DMS153 treated with DMSO at 0.1 percent for 48 hours (cell line): ENCODE results near the gene DNAH1.
A peak's percentile ranks its signal among the peaks of the same experiment; 100 is the strongest.

Experiments used
- DNase-seq: peaks from one replicate; lab custom pipeline; 2025; ENCODE audit not compliant: unreplicated experiment; lab: John Stamatoyannopoulos, UW

The DNAH1 gene

DNA sequence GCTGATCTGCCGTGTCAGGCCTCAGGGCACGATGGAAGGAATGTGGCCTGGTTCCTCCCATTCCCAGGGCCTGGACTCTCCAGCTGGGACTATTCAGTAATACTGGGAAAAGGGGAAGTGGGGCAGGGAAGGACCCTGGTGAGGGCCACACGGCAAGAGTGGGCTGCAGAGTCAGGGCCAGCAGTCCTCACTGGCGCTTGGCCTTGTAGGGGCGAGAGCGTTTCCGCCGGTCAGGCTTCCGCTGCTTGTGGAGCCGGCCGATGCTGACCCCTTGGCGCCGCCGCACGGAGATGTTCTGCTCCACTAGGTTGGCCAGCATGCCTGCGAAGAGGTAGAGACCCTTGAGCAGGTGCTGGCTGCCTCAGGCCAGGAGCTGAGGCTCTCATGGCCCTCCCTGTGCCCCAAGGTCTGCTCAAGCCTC is 86.0 kb downstream of the DNAH1 start:
- DNase-seq: no peak

DNA sequence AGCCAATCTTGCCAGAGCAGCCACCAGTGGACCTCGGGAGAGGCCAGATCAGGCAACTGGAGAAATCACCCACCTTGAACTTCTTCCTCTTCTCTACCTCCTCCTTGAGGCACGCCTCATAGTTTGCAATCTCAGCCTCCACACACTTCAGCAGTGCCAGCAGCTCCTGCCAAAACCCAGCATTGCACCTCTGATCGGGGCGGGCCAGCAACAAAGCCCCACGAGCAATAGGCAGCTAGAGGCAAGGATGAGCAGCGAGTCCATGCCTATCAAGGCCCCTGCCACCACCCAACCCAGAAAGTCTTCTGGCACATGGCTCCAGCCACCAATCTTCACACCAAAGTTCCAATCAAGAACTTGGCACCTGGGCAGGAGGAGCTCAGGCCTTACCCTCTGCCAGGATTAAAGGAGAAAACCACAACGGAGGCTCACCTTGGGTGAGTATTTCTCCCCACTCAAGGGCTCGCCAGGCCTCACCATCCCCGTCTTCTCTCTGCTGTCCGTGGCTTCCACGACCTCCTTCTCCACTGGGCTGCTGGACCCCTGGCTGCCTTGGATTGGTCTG is 86.7 kb downstream of the DNAH1 start:
- no peak for DNase-seq

DNA sequence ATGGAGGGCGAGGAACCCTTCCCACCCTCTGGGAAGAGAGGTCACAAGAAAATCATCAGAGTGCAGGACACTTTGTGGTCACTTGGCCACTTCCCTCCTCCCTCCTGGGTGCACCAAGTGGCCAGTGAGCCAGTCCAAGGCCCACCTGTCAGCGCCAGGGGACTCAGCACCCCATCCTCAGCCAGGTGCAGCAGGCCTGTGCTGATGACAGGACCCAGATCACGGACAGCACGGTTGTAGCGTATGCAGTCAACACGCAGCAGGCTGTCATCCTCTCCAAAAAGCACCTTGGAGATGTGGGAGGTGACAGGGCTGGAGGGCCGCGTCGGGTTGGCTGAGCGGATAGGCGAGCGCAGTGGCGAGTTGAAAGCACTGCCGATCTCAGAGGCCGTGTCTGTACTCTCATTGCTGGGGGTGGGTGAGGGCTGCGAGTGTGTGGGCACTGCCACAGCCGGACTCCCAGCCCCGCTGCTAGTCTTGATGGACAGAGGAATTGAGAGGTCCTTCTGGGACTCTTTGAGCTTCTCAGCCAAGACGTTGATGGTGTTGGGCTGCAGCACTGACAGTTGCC is 87.2 kb downstream of the DNAH1 start:
- DNase-seq: no peak

DNA sequence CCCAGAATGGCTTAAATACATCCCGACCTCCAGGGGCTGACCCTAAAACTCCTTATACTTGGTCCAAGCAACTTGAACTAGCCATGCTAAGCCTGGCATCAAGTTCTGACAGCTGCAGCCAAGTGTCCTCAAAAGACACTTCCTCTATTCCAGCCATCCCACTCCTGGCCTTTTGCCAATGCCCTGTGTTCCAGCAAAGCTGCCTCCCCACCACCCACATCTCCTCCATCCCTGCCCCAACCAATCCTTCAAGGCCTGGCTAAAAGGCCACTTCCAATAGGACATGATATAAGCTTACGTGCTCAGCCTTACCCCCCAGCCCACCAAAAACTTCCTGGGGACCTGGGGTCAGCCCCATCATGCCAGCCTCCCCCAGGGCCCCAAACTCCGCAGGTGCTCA is 87.8 kb downstream of the DNAH1 start:
- DNase-seq: no peak

DNA sequence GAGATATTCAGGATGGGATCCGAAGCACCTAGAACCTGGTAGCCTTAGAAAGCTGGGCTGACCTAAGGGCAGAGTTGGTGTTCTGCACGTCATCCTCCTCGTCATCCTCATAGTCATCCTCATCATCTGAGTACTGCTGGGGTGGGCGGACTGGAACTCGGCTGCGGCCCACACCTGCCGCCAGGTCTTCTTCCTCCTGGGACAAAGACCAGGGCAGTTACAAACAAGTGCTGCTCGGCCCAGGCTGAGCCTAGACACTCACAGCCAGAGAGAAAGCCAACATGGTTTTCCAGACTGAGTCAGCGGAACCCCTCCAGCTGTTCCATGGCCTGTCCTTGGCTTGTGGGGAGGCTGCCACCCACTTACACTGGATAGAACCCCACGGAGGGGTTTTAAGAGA is 88.3 kb downstream of the DNAH1 start:
- DNase-seq: no peak

DNA sequence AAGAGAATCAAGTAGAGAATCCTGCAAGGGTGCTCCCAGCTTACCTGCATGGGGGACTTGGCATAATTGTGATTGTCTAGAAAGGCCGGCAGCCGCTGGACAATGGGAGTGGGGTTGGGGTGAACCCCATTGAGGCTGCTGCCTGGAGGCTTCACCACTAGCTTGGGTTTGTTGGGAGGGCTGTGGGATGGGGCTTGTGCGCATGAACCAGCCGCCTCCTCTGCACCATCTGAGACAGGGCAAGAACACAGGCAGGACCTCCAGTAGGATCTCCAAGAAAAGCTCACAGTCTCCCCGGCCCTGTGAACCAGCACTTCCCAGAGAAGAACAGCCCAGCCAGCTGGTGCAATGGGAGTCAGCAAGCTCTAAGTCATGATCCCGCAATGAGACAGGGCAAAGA is 88.9 kb downstream of the DNAH1 start:
- DNase-seq: no peak

DNA sequence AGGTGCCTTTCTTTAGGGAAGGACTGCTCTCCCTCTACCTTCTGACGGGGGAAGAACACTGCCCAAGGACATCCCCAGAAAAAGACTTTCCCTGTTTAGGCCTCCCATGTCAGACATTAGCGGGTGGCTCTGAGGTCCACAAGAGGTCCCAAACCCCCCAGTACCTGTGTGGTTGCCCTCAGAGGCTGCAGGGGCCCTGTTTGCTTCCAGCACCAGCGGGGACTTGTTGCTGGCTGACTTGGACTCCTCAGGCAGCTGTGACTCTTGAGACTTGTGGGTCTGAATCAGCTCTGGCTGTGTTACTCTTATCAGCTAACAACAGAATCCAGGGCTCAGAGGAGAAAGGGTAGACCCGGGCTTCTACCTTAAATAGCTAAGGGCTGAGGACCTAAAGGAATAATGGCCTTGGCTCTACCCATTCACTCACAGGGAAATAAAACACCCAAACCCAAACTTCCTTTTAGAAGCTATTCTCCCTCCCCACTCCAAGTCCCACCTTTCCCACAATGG is 89.5 kb downstream of the DNAH1 start:
- no peak for DNase-seq

DNA sequence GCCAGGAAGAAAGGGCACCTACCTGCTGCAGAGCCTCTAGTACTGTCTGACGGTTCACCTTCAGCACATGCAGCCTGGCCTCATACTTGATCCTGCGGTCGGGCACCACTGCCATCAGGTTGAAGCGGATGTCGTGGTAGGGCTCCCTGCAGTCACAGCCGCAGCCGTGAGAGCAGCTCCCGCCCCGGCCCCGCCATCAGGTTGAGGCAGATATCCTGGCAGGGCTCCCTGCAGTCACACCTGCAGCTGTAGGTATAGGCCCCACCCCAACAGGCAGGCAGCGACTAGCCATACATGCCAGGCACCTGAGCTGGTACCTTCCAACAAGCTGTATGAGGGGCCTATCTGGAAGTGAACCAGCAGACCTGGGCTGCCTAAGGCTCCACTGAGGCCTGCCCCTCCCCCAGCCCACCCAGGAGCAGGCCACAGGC is 90.1 kb downstream of the DNAH1 start:
- no peak for DNase-seq

DNA sequence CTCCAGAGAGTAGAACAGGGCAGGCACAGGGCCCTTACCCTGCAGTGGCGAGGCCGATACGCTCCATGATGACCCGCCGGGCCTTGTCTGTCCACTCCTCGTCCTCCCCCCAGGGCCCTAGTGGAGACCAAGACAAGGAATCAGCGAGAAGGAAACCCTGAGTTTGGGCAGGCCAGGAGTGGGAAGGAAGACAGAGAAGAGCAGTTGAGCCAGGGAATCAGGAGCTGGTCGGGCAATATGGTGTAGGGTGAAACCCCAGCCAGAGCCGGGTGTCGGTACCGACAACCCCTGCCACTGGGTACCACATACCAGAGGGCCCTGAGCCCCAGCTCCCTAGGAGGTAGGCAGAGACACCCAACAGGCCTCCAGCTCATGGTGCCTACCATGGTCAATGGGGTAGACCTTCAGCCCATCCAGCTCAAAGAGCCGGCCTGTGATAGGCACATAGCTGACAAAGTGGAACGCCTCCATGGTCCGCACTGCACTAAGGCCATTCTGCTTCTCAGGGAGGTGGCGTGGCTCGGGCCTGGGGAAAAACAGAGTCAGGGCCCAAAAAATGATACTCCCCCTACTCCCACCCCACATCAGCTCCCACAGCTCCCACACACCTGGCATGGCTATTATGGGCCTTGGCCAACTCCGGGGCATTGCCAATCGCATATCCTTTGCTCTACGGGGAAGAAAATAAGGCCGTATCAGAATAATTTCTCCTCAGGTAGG is 90.8 kb downstream of the DNAH1 start:
- no peak for DNase-seq

DNA sequence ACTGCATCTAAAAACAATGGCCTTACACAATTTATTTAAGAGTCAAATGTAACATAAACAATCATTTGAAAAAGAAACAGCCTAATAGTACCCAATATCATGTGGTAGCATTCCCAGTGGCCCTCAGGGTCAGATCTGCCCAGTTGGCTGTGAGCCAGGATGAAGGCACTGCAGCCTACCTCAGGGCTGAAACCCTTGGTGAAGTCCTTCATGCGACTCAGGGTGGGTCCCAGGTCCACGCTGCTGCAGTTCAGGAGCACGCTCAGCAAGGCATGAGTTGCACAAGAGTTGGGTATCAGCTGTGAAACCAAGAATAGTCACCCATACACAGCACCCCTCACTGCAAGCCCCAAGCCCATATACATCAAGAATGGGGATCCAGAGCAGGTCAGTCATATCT is 91.7 kb downstream of the DNAH1 start:
- no peak for DNase-seq

DNA sequence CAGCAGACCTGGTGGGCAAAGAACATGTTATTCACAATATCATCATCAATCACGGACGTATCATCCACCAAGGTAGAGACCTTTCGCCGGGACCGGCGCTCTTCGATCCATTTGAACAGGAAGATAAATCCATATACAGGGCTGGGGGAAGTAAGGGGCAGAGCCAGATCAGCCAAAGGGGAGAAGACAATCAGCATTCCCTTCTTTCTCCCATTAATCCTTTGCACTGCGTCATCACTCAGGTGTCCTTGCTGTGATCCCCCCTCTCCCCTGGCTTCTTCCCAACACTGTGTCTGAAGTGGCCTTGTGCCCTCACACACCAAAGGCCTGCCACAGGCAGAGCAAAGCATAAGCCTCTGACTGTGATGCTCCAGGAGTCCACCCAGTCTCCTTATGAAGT is 92.3 kb downstream of the DNAH1 start:
- no peak for DNase-seq

DNA sequence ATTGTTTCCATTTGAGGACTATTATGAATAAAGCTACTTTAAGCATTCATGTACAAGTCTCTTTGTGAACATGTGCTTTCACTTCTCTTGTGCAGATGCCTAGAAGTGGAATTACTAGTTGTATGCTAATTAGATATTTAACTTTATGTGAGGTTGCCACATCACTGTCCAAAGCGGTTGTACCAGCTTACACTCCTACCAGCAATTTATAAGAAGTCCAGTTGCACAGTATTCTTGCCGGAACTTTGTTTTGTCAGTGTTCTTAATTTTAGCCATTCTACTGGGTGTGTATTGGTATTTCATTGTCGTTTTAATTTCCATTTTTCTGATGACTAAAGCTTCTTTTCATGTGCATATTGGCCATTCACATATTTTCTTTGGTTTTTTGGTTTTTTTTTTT is 99.7 kb downstream of the DNAH1 start:
- DNase-seq: no peak

DNA sequence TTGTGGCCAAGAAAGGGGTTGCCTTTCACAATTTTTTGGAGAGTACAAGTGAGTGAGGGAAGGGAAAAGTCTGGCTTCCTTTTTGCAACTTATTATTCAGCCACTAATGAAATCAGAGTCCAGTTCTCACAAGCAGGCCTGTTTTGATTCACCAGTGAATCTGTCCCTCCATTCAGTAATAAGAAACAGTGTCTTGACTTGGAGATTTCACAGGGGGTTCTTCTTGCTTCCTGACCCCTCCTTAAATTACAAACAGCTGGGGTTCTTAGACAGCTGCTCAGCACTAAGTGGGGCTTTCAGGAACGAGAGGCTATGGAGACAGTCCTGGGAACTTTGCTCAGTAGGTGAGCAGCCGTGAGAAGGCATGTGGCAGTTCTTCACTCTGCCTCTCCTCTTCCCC is 104.3 kb downstream of the DNAH1 start:
- DNase-seq: no peak

DNA sequence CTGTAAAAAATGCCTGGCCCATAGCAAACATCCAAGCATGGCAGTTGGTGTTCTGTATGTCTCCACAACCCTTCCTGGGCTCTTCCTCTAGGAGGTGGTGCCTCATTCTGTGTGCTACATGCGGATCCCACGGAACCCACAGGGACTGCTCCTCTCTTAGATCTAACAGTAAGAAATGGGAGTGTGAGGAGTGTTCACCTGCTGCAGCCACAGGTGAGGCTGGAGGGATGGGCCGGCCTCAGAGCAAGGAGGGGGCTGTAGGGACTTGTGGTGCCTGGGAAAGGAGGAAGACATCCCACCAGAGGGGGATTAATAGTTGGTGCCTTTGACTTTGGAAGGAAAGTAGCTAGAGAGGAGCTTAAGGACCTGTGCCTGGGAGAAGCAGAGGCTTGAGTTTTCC is 106.5 kb downstream of the DNAH1 start:
- DNase-seq: no peak

DNA sequence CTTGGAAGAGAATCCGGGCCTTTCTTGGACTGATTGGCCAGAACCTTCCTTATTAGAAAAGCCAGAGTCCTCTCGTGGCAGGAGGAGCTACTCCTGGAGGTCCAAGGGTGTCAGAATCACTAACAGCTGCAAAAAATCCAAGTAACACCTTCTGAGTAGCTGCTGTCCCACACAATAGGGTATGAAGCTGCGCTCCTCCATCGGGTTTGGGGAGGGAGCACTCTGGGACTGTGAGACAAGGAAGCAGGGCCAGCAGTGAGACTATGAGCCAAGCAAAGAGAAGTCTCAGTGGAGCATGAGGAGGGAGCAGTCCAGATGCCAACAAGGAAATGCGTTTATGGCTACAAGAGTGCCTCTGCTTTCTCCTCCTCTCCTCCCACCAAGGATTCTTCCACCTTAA is 107.1 kb downstream of the DNAH1 start:
- no peak for DNase-seq

DNA sequence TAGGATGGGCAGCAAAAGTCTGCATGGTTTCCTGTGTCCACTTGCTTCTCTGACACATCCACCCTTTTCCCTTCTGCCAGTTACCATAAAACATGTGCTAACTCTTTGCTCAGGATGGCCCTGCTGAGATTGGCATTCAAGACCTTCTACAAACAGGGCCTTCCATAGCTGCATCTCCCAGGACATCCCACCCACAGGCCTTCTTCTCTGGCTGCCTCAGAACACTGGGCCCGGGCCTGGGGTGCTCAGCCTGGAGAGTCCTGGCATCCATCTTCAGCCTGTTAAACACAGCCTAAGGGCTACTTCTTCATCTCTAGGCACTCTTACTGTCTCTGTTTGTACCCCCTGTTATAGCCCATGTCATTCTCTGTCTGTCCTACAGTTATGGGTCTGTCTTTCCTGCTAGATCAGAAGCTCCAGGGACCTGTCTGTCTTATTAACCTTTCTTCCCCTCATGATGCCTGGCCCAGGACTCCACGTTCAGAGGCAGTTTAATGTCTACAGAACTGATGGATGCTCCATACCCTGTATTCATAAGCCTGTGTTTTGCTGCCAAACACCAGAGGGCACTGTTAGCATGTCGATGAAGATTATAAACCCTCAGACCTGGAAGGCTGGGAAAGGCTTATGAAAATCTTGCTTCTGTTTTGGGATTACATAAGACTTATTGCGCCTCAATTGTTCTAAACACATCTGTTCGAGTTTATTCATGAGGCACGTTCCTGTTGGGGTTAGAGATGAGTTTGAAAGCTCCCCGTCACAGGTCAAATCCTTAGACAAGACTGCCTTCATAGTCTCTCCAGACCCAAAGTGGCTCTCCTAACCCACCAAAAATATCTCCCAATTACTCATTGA is 112.3 kb downstream of the DNAH1 start:
- peak; percentile 27 for DNase-seq

DNA sequence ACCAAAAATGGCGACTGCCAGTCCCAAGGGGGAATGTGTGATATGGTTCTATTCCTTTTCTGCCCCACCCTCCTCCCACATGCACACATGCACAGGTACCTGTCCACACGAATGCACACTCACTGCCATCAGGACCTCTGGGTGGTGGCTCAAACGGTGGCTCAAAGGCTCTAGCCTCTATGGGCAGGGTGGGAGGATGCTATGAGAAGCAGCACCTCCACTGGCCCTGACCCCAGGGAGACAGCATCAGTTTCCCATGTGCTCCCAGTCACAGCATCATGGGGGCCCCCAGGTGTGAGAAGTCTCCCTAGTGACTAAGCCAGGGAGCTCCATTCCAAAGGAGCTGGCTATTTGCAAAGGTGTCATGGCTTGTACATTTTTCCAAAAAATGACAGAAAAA is 112.9 kb downstream of the DNAH1 start:
- no peak for DNase-seq

DNA sequence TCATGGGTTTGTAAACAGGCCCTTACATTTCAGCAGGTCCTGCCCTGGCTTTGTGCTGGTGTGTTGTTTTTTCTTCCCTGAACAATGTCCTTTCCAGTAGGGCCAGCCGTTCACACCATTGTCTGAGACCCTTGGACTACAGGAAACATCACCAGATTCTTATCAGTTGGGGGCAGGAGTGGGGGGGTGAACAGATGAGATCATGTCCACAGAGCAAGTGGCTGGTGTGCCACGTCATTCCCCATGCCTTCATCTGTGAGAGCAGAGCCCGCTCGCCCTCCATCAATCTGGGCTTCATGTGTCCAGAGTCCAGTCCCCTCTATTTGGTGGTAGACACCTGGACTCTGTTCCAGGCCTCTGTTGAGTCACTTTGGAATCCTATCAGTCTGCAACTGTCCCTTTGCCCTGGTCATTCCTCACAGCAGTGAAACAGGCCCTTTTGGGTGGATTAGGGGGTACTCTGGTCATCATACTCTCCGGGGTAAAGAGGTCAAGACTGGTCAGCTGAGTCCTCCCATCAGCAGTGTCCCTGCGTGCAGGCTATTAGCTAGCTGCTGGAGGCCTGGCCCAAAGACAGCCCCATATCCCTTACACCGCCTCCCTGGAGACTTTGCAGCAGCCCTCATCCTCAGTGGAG is 113.8 kb downstream of the DNAH1 start:
- DNase-seq: no peak

DNA sequence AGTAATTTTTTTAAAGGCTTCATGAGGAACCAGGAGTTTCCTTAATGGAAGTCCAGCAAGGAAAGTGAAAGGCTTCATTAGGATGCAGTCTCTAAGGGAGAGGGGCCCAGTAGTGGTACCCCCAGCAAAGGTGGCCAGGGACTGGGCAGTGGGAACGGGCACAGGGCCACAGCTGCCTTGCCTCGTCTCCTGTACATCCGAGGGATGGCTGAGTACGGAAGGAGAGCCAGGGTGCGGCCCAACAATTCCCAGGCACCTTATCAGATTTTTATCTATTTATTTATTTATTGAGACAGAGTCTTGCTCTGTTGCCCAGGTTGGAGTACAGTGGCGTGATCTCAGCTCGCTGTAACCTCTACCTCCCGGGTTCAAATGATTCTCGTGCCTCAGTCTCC is 114.3 kb downstream of the DNAH1 start:
- DNase-seq: no peak

DNA sequence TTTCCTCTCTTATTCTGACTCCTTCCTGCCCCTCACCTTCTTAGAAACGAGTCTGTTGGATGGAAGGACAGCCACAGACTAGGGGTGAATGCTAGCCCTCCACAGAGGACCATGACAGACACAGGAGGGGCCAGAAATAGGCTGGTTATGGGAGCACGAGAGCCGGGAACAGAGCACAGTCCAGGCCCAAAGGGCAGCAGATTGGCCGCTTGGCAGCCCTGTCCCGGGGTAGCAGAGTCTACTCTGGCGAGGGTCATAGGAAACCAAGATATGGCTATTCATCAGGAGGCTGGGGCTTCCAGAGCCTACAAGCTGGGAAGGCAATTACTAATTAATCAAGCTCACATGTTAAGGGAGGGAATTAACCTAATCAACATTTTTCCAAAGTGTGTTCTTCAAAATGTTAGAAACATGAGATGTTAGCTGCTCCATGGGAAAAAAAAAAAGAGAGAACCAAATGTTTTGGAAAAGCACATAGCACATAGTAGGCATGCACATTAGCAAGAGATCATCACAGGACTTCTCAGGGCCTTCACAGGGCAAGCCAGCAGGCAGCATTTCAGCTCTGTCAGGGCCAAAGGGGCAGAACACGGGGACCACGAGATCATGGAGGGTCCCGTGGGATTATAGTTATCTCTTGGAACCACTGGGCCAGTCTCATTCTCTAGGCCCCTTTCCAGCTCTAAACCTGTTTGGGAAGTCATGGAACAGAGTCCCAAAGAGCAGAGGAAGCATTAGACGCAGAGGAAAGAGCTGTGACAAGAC is 115.5 kb downstream of the DNAH1 start:
- DNase-seq: no peak
